Activated gamma-delta T cell (primary cell): Measurements from ENCODE around the gene CNTLN.
"Not testable (repeated sequence)": the region's sequence is repeated elsewhere in the genome, so short reads cannot be mapped to it uniquely, and the experiment has no call there.

Experiments
- DNase-seq: peaks from one replicate; lab custom pipeline; 2025; lab: John Stamatoyannopoulos, UW

CNTLN gene

GRCh38 chr9:17191082-17191481 lies 56.2 kb downstream of the CNTLN start:
- DNase-seq, result no peak

- DNase-seq, result no peak
These were observed 69.8 kb downstream of the CNTLN start for GRCh38 chr9:17204611-17205152.

- DNase-seq, result no peak
These were observed 81.2 kb downstream of the CNTLN start for GRCh38 chr9:17216011-17216410.

GRCh38 chr9:17216646-17217045 lies 81.8 kb downstream of the CNTLN start:
- no peak for DNase-seq

GRCh38 chr9:17217272-17217671 lies 82.4 kb downstream of the CNTLN start:
- DNase-seq, result no peak

- DNase-seq, result no peak
These were observed 84.4 kb downstream of the CNTLN start for GRCh38 chr9:17219261-17219660.

GRCh38 chr9:17222932-17223331 lies 88.1 kb downstream of the CNTLN start:
- no peak for DNase-seq

- DNase-seq, result no peak
These were observed 90.6 kb downstream of the CNTLN start for GRCh38 chr9:17225407-17225806.

GRCh38 chr9:17229945-17230560 lies 95.2 kb downstream of the CNTLN start:
- DNase-seq, result no peak

GRCh38 chr9:17230646-17231045 lies 95.8 kb downstream of the CNTLN start:
- DNase-seq, result no peak

GRCh38 chr9:17236147-17236546 lies 101.3 kb downstream of the CNTLN start:
- DNase-seq, result no peak

- no peak for DNase-seq
These were observed 111.9 kb downstream of the CNTLN start for GRCh38 chr9:17246770-17247169.

- DNase-seq, result no peak
These were observed 116.3 kb downstream of the CNTLN start for GRCh38 chr9:17251100-17251499.

GRCh38 chr9:17268531-17269188 lies 133.8 kb downstream of the CNTLN start:
- DNase-seq, result not testable (repeated sequence)

- DNase-seq, result no peak
These were observed 135.0 kb downstream of the CNTLN start for GRCh38 chr9:17269799-17270198.

GRCh38 chr9:17272536-17272935 lies 137.7 kb downstream of the CNTLN start:
- no peak for DNase-seq

GRCh38 chr9:17280350-17281012 lies 145.6 kb downstream of the CNTLN start:
- no peak for DNase-seq

- not testable (repeated sequence) for DNase-seq
These were observed 155.8 kb downstream of the CNTLN start for GRCh38 chr9:17290673-17291072.

GRCh38 chr9:17291766-17292165 lies 156.9 kb downstream of the CNTLN start:
- no peak for DNase-seq

- no peak for DNase-seq
These were observed 158.8 kb downstream of the CNTLN start for GRCh38 chr9:17293685-17294084.

- DNase-seq, result no peak
These were observed 160.2 kb downstream of the CNTLN start for GRCh38 chr9:17294822-17295624.

GRCh38 chr9:17315341-17315740 lies 180.5 kb downstream of the CNTLN start:
- no peak for DNase-seq
